Aorta (tissue), 5 donors: ENCODE data around the gene CCDC85C. TPM values are rescaled to one million over a fixed set of nuclear protein-coding genes. Genes with fewer than 3 reads are reported as not detected.

Experiments
- ATAC-seq: fragments of 200-7000 bp; cut with Tn5 transposase; one replicate; pipeline ENCODE4 v1.9.1; 2022; ENCODE audit warnings: moderate library complexity; ENCODE audit not compliant: low FRiP score
- DNase-seq, 2 donors: peaks; one replicate each; pipeline ENCODE4 v3.0.0-alpha.2; 2020
- H3K27ac ChIP-seq, 2 donors: one replicate each; pipeline ENCODE4 v1.5.1; 2013; ENCODE audit warnings: low read length in 2 of 2, mild to moderate bottlenecking in 2 of 2, moderate library complexity in 2 of 2, control low read depth in 1 of 2, inconsistent platforms in 1 of 2, low read depth in 1 of 2
- H3K27me3 ChIP-seq, 2 donors: one replicate each; pipeline ENCODE4 v1.6.1; 2013; ENCODE audit warnings: control low read depth in 1 of 2, low read length in 1 of 2, mild to moderate bottlenecking in 1 of 2, moderate library complexity in 1 of 2; ENCODE audit not compliant: insufficient read depth in 2 of 2, control insufficient read depth in 1 of 2
- H3K36me3 ChIP-seq, 2 donors: one replicate each; pipeline ENCODE4 v1.6.1; 2013; ENCODE audit warnings: control low read depth in 1 of 2, low read length in 1 of 2, mild to moderate bottlenecking in 1 of 2; ENCODE audit not compliant: insufficient read depth in 2 of 2, control insufficient read depth in 1 of 2
- H3K4me1 ChIP-seq, 2 donors: one replicate each; pipeline ENCODE4 v1.6.1; 2013; ENCODE audit warnings: low read length in 2 of 2, control low read depth in 1 of 2, mild to moderate bottlenecking in 1 of 2, moderate library complexity in 1 of 2; ENCODE audit not compliant: insufficient read depth in 2 of 2, control insufficient read depth in 1 of 2
- H3K4me3 ChIP-seq, 2 donors: one replicate each; pipeline ENCODE4 v1.5.1; 2013; ENCODE audit warnings: low read length in 2 of 2, control low read depth in 1 of 2, mild to moderate bottlenecking in 1 of 2
- H3K9me3 ChIP-seq: one replicate; pipeline ENCODE4 v1.6.1; 2013; ENCODE audit warnings: mild to moderate bottlenecking, low read length; ENCODE audit not compliant: control insufficient read depth
- WGBS, 2 donors: extraction: QIAGEN DNeasy Blood & Tissue Kit; methylation state at CpG; one replicate each; pipeline ENCODE4 v1.1.7; 2013; 5-methylcytosine and 5-hydroxymethylcytosine counted together
- intact Hi-C, 2 donors: fragments of 100-400 bp; cut with DNase I; formaldehyde crosslinking; loops; one replicate each; pipeline versions ENCODE4 v1.14.2 to v1.15.0; 2022
- polyA plus RNA-seq, 2 donors: library from polyadenylated mRNA; stranded (reverse); fragments of 200-250 nt; gene quantifications; one replicate each; pipeline ENCODE4 v1.2.3, GENCODE V29; 2013
- total RNA-seq, 2 donors: library from RNA; stranded (reverse); fragmentation: NEBNext Ultra II Directional; extraction: Animal tissue kit (Norgen Biotek cat#: 25700); gene quantifications; one replicate each; pipeline ENCODE4 v1.2.1, GENCODE V29; 2021
- donor health status: healthy with polysubstance abuse.
- donor health status: Bipolar disorder and iron deficiency.
- donor health status: DM: no; HTN: no; CAD: no.
- donor health status: DM: no; HTN: no; CAD: no.
- donor health status: DM: yes; HTN: yes; CAD: no.

CCDC85C gene
- total and polyA plus RNA-seq, 4 donors, result 1.2 to 8.1 (median 7.0) TPM

- Histone ChIP-seq H3K9me3 (no peaks in the 10 kb centered on the region), H3K27me3 (no peaks in the 10 kb centered on the region), H3K4me3 (no peak overlapping the region), H3K36me3 (no peaks in the 10 kb centered on the region), H3K4me1 (no peaks in the 10 kb centered on the region), H3K27ac (no peak overlapping the region)
- intact Hi-C loops, result no loop called here
- DNase-seq (no peak), ATAC-seq (no peak)
- WGBS, 2 donors, result 51 to 63% methylated on average over 12 of the region's 12 CpGs
These were observed 81.5 kb downstream of the CCDC85C start for GRCh38 chr14:99522457-99522891.

GRCh38 chr14:99522025-99522401 is 82.0 kb downstream of the CCDC85C start:
- Histone ChIP-seq H3K9me3 (no peaks in the 10 kb centered on the region), H3K27me3 (no peaks in the 10 kb centered on the region), H3K36me3 (no peaks in the 10 kb centered on the region), H3K4me3 (no peak overlapping the region), H3K4me1 (no peaks in the 10 kb centered on the region), H3K27ac (no peak overlapping the region)
- intact Hi-C loops, result no loop called here
- ATAC-seq (no peak), DNase-seq (peak in 1 of 2 donors; percentile 36)
- WGBS, 2 donors, result 85 to 88% methylated on average over 18 of the region's 18 CpGs

DNA sequence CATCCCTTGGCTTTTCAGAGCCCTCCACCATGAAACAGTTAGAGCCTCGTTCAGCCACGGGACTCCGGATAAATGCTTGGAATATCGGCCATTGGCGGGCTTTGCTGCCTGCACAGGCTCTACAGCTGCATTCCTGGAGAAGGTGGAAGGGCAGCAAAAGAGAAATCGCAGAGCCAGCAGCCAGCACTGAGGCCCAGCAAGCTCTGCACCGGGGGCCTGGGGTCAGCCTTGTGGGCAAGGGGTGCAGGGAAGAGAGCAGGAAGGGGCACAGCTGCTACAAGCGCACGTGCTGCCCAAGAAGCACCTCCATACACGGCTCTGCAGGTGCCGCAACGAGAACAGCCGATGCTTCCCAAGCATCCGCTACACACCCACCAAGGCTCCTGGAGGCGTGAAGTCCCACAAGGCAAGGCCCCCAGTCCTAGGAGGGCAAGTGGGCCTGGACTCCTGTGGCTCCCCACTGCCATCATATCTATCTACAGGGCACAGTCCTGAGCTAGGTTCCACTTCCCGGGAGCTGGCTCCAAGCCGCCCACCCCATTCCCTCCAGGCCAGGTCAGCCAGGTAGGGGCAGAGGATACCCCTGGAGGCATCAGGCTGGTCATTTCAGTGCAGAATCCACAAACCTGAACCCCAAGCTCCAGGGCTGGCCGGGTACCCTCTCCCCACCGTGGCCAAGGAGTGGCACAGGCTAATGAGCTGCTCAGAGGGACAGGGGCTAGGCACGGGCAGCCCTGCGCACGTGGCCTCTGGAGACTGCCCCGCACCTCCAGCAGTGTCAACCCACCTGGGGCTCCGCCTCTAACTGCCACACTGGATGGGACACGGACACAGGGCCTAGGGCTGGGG is 82.6 kb downstream of the CCDC85C start:
- intact Hi-C loops, result loop anchor here in 1 of 2 donors (2.0 kb wide), 1 partner anchor 105 kb away; no protein-coding TSS in a partner anchor
- DNase-seq (peak in 1 of 2 donors; percentile 33), ATAC-seq (no peak)
- H3K27me3 ChIP-seq, result no peaks in the 10 kb centered on the region
- 92 to 93% methylated on average over 25 of the region's 25 CpGs for WGBS, 2 donors
- H3K4me3 ChIP-seq, result no peak overlapping the region
- no peaks in the 10 kb centered on the region for H3K4me1 ChIP-seq
- no peak overlapping the region for H3K27ac ChIP-seq
- H3K9me3 ChIP-seq, result no peaks in the 10 kb centered on the region
- no peaks in the 10 kb centered on the region for H3K36me3 ChIP-seq

- Histone ChIP-seq H3K27me3 (no peaks in the 10 kb centered on the region), H3K36me3 (no peaks in the 10 kb centered on the region), H3K27ac (no peak overlapping the region), H3K9me3 (no peaks in the 10 kb centered on the region), H3K4me3 (no peak overlapping the region), H3K4me1 (no peaks in the 10 kb centered on the region)
- peak in 1 of 2 donors; percentile 33 for DNase-seq
- ATAC-seq, result no peak
- intact Hi-C loops, result loop anchor here in 1 of 2 donors (2.0 kb wide), 1 partner anchor 106 kb away; no protein-coding TSS in a partner anchor
- 81 to 89% methylated on average over 11 of the region's 11 CpGs for WGBS, 2 donors
These were observed 83.4 kb downstream of the CCDC85C start for GRCh38 chr14:99520571-99521081.

- DNase-seq, result peak; percentile 45 to 63
- WGBS, 2 donors, result 85 to 89% methylated on average over 6 of the region's 6 CpGs
- Histone ChIP-seq H3K27me3 (no peaks in the 10 kb centered on the region), H3K4me3 (no peak overlapping the region), H3K27ac (no peak overlapping the region), H3K9me3 (no peaks in the 10 kb centered on the region), H3K36me3 (no peaks in the 10 kb centered on the region), H3K4me1 (no peaks in the 10 kb centered on the region)
- no peak for ATAC-seq
- intact Hi-C loops, result loop anchor here in 1 of 2 donors (2.0 kb wide), 1 partner anchor 107 kb away; no protein-coding TSS in a partner anchor
These were observed 84.0 kb downstream of the CCDC85C start for GRCh38 chr14:99519931-99520421.

DNA sequence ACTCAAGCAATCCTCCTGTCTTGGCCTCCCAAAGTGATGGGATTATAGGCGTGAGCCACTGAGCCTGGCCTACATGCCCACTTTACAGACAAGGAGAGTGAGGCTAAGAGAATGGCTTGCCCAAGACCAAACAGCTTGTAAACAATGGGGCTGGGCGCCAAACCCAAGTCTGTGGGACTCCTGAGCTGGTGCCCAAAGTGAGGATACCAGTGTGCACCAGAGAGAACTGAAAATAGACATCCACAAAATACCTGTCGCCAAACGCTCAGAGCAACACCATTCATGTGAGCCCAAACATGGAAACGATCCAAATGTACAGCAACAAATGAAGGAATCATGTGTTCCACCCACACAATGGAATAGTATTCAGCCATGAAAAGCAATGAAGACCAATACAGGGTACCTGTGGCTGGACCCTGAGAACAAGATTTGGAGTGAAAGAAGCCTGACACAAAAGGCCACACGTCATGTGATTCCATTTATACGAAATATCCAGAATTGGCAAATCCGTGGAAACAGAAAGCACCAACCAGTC is 84.6 kb downstream of the CCDC85C start:
- H3K9me3 ChIP-seq, result no peaks in the 10 kb centered on the region
- no peaks in the 10 kb centered on the region for H3K27me3 ChIP-seq
- DNase-seq (peak; percentile 21 to 32), ATAC-seq (no peak)
- intact Hi-C loops, result no loop called here
- H3K27ac ChIP-seq, result no peak overlapping the region
- no peaks in the 10 kb centered on the region for H3K36me3 ChIP-seq
- H3K4me1 ChIP-seq, result no peaks in the 10 kb centered on the region
- WGBS, 2 donors, result 95 to 96% methylated on average over 8 of the region's 8 CpGs
- H3K4me3 ChIP-seq, result no peak overlapping the region

DNA sequence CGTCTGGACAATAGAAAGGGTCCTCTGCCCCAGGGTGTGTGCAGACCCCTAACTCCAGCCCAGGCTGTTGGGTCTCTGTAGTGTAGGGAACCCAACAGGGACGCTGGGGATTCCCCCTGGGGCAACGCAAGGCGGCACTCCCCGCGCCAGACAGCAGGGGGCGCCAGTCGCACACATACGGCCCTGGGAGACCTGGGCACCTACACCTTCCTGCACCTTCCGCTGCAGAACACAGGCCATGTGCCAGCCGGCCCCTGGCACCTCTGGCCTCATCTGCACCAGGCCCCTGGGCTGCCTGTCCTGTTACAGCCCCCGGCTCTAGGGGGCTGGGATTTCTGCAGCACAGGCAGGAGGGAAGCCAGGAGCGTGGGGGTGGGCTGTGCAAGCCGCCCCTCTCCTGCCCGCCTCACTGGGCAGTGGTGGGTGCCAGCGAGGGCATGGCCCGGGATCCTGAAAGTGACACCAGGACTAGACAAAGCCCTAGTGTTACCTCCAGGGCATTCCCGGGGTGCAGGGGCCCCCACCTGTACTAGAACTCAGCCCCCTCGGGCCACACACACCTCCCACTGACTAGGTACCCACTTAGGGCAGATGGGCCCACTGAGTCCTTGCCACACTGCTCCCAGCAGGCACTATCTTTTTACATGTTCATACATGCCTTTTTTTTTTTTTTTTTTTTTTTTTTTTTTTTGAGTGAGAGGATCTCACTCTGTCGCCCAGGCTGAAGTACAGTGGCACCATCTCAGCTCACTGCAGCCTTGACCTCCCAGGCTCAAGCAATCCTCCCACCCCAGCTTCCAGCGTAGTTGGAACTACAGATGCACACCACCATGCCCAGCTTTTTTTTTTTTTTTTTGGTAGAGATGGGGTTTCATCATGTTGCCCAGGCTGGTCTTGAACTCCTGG is 85.3 kb downstream of the CCDC85C start:
- ATAC-seq (peak; percentile 71), DNase-seq (peak; percentile 77 to 91)
- no peaks in the 10 kb centered on the region for H3K4me1 ChIP-seq
- no peaks in the 10 kb centered on the region for H3K27me3 ChIP-seq
- H3K9me3 ChIP-seq, result no peaks in the 10 kb centered on the region
- H3K27ac ChIP-seq, result no peak overlapping the region
- intact Hi-C loops, result loop anchor here in 1 of 2 donors (1.0 kb wide), 1 partner anchor 110 kb away; no protein-coding TSS in a partner anchor
- WGBS, 2 donors, result 22 to 32% methylated on average over 16 to 21 of the region's 21 CpGs
- no peaks in the 10 kb centered on the region for H3K36me3 ChIP-seq
- no peak overlapping the region for H3K4me3 ChIP-seq
